Smooth muscle cell of the brain vasculature (primary cell): ENCODE measurements around the gene FNDC1.
"Not testable (repeated sequence)": the region's sequence is repeated elsewhere in the genome, so short reads cannot be mapped to it uniquely, and the experiment has no call there.

Source experiments
- DNase-seq: peaks from one replicate; pipeline ENCODE4 v3.0.0-alpha.2; 2012; ENCODE audit warnings: low read depth, low spot score

Gene FNDC1

GRCh38 chr6:159169193-159169555, at the start of gene FNDC1:
FNDC1 (plus strand) TSS chr6:159169400; CDS start chr6:159169597, 197 bp downstream.
- DNase-seq = no peak

DNA sequence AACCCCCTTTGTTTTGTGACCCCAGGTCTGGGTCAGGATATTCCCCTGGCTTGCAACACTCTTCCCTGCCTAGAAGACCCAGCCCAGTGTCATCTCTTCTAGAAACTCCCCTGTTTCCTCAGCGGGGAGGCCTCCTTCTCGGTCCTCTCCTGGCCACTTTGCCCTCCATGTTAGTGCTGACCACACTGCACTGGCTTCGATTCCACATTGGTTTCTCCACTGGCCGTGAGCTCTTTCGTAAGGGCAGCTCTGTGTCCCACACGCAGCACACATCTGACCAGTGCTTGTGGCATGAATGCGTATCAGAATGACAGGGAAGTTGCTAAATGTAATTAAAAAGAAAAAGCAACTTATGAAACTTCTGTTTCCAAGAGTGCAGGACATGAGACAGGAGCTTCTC, 49.4 kb upstream of the FNDC1 start:
- no peak for DNase-seq

DNA sequence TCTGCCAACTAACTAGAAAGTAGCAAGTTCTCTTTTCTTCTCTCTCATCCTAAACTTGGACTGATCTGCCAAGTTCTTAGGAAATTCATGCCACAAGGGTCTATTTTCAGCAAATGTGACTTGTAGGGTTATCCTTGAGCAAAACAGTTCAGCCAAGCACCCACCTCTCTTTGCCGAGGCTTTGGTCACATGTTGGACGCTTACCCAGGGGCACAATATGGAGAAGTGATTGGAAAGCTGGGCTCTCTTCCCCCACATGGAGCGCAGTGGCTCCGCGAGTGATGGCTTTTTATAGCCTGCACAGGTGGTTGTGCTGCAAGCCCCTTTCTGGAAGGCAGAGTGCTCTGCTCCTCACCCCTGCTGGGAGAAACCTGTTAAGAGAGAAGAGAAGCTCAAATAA, 47.7 kb upstream of the FNDC1 start:
- no peak for DNase-seq

GRCh38 chr6:159122453-159122852, 46.7 kb upstream of the FNDC1 start:
- no peak for DNase-seq

DNA sequence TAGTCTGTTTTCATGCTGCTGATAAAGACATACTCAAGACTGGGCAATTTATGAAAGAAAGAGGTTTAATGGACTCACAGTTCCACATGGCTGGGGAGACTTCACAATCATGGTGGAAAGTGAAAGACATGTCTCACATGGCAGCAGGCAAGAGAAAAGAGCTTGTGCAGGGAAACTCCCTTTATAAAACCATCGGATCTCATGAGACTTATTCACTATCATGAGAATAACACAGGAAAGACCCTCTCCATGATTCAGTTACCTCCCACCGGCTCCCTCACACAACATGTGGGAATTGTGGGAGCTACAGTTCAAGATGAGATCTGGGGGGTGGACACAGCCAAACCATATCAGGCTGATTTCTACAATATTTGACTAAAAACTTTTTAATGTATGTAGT, 45.4 kb upstream of the FNDC1 start:
- DNase-seq = not testable (repeated sequence)

DNA sequence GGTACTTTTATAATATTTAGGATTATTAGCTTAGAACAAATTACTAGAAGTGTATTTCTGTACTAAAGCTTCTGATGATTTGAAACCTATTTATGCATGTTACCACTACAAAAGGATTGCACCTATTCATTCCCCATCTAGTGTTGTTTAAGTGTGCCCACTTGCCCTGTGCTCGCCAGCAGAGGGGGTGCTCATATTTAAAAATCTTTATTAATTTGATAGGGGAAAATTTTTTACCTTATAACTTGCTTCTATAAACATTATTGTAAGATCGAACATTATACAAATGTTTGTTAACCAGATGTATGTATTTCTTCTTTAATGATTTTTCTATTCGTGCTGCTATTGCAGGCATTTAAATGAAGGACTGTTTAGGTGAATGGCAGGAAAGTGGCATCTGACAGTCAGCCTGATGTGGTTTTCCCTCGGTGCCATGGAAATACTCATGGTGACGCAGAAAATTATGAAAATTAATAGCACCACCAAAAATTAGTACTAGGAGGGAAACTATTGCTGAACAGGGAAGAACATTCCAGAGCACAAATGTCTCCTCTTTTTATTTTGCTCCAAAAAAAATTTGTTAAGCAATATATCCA, 44.1 kb upstream of the FNDC1 start:
- no peak for DNase-seq

GRCh38 chr6:159125951-159126352, 43.2 kb upstream of the FNDC1 start:
- DNase-seq = no peak

GRCh38 chr6:159126590-159126989, 42.6 kb upstream of the FNDC1 start:
- DNase-seq = no peak

GRCh38 chr6:159127701-159128100, 41.5 kb upstream of the FNDC1 start:
- no peak for DNase-seq

GRCh38 chr6:159128978-159129377, 40.2 kb upstream of the FNDC1 start:
- DNase-seq = no peak

GRCh38 chr6:159130846-159131245, 38.4 kb upstream of the FNDC1 start:
- no peak for DNase-seq

DNA sequence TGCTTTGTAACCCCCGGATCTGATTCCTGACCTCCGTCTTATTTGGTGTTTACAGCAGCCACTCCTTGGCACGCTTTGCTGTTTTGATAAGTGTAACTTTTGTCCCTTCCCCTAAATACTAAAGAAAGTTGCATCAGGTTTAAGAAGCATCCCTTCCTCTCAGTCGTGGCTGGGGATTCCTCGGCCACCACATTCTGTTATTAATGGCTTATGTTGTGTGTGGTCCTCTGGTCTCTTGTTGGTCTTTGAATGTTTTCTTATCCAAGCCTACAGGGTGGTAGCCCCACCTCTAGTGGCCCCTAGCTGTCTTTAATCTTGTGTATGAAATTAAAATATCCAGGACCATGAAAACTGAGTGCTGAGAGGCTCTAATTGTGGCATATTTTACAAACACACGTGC, 37.5 kb upstream of the FNDC1 start:
- no peak for DNase-seq

DNA sequence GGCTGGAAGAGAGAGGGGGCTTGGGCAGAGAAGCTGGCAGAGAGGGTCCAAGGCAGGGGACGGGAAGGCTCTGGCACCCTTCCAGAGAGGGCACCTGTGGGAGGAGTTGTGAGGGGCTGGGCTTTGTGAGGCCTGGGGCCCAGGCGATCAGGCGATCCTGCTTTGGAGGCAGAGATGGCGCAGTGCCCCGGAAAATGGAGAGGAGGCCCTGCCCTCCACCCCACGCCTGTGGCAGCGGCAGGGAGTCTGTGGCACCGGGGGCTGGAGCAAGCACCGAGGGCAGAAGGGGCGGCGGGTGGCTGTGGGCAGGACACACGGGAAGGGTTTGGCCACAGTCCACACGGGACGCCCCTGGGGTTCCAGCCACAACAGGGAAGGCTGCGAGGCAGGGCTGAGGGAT, 36.5 kb upstream of the FNDC1 start:
- no peak for DNase-seq

- peak; percentile 13 for DNase-seq
Measured at GRCh38 chr6:159134701-159135364, 34.4 kb upstream of the FNDC1 start.

- no peak for DNase-seq
Measured at GRCh38 chr6:159137676-159138075, 31.5 kb upstream of the FNDC1 start.

GRCh38 chr6:159142531-159142930, 26.7 kb upstream of the FNDC1 start:
- no peak for DNase-seq

DNA sequence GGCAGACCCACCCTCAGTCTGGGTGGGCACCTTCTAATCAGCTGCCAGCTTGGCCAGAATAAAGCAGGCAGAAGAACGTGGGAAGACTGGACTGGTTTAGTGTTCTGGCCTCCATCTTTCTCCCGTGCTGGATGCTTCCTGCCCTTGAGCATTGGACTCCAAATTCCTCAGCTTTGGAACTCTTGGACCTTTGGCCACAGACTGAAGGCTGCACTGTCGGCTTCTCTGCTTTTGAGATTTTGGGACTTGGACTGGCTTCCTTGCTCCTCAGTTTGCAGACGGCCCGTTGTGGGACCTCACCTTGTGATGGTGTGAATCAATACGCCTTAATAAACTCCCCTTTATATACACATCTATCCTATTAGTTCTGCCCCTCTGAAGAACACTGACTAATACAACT, 20.6 kb upstream of the FNDC1 start:
- DNase-seq = no peak

DNA sequence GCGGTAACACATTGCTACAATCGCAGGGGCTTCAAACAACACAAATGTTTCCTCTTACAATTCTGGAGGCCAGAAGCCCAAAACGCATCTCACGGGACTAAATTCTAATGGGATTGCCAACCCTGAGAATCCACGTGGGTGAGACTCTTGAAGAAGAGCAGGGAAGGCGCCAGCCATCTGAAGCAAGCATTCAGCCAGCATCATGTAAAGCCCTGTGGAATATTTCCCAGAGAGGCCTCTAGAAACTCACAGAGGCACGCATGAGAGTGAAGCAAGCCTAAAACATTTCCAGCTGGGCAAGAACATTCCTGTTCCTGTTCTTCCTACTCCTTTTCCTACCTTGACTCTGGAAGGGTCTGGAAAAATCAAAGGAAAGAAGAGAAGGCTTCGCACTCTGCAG, 19.6 kb upstream of the FNDC1 start:
- DNase-seq = no peak

- DNase-seq = no peak
Measured at GRCh38 chr6:159151266-159151855, 17.8 kb upstream of the FNDC1 start.

GRCh38 chr6:159152041-159152440, 17.2 kb upstream of the FNDC1 start:
- no peak for DNase-seq

DNA sequence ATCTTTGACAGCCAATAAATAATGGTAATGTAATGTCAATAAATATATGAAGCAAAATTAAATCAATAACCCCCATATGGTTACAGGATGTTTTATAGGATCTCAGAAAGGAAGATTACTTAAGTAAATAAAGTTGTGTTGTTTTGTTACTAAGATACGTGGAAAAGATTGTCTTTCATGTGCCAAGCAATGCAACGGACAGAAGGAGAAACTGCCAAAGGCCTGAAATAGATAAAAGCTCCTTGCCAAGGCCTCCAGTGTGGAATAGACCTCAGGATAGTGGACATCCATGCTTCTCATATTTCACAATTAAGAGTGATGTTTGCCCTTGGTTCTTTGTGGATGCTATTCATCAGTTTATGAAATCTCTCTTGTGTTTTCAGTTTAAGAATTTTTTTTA, 16.4 kb upstream of the FNDC1 start:
- no peak for DNase-seq

DNA sequence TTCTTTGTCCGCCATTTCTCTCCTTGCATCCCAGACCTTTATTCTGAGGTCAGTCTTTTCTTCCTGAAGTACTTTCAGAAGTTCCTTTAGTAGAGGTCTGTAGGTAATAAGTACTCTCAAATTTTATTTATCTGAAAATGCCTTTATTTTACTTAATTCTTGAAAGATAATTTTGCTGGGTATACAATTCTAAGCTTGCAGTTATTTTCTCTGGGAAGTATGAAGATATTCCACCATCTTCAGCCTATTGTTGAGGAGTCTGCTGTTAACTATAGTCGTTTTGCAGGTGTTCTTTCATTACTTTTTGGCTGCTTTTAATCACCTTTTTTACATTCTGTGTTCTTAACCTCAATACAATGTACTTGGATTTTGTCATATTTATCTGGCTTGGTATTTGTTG, 13.5 kb upstream of the FNDC1 start:
- no peak for DNase-seq

GRCh38 chr6:159156089-159156488, 13.1 kb upstream of the FNDC1 start:
- no peak for DNase-seq
